Activated naive CD8-positive, alpha-beta T cell treated with anti-CD3 and anti-CD28 coated beads, Interleukin-2, amount 50 U/mL, for 24 hours (primary cell): ENCODE data around the gene PTBP1.

ENCODE experiments used
- ATAC-seq: fragments of 150-1000 bp; cut with Tn5 transposase; one replicate; pipeline ENCODE4 v1.10.0; 2021
- DNase-seq: peaks from one replicate; pipeline ENCODE4 v3.0.0; 2021
- H3K27ac Mint-ChIP-seq: one replicate; pipeline ENCODE4 v1.8.0; 2021; ENCODE audit warnings: mild to moderate bottlenecking, mixed read lengths
- H3K27me3 Mint-ChIP-seq: one replicate; pipeline ENCODE4 v1.8.0; 2021; ENCODE audit warnings: mixed read lengths
- H3K36me3 Mint-ChIP-seq: one replicate; pipeline ENCODE4 v1.8.0; 2021; ENCODE audit warnings: low read depth, mixed read lengths
- H3K4me1 Mint-ChIP-seq: one replicate; pipeline ENCODE4 v1.8.0; 2021; ENCODE audit warnings: mixed read lengths
- H3K4me3 Mint-ChIP-seq: one replicate; pipeline ENCODE4 v1.8.0; 2021; ENCODE audit warnings: mild to moderate bottlenecking, moderate library complexity, mixed read lengths
- H3K9me3 Mint-ChIP-seq: one replicate; pipeline ENCODE4 v1.8.0; 2021; ENCODE audit warnings: mixed read lengths

The PTBP1 gene

DNA sequence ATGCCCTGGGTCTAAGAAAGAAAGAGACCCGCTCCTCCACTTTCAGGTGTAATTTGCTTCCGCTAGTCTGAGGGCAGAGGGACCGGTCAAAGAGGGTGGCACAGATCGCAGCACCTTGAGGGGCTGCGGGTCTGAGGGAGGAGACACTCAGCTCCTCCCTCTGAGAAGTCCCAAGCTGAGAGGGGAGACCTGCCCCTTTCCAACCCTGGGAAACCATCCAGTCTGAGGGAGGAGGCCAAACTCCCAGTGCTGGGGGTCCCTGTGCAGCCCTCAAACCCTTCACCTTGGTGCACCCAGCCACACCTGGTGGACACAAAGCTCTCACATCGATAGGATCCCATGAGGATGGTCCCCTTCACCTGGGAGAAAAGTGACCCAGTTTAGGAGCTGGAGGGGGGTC, 33.4 kb upstream of the PTBP1 start:
- ATAC-seq: no peak
- Mint-ChIP-seq H3K4me3 (no peak overlapping the region), H3K4me1 (no peaks in the 10 kb centered on the region), H3K36me3 (no peaks in the 10 kb centered on the region), H3K27me3 (no peaks in the 10 kb centered on the region), H3K27ac (no peak overlapping the region), H3K9me3 (peaks cover 4% of the 10 kb centered on the region)
- DNase-seq: no peak

GRCh38 chr19:764301-764700, 33.0 kb upstream of the PTBP1 start:
- H3K27me3 Mint-ChIP-seq: no peaks in the 10 kb centered on the region
- no peak overlapping the region for H3K27ac Mint-ChIP-seq
- no peak overlapping the region for H3K4me3 Mint-ChIP-seq
- DNase-seq (no peak), ATAC-seq (no peak)
- H3K4me1 Mint-ChIP-seq: no peaks in the 10 kb centered on the region
- H3K9me3 Mint-ChIP-seq: peaks cover 4% of the 10 kb centered on the region
- no peaks in the 10 kb centered on the region for H3K36me3 Mint-ChIP-seq

GRCh38 chr19:765179-765738, 32.0 kb upstream of the PTBP1 start:
- Mint-ChIP-seq H3K27me3 (peaks cover 1% of the 10 kb centered on the region), H3K4me1 (peaks cover under 1% of the 10 kb centered on the region), H3K27ac (no peak overlapping the region), H3K4me3 (no peak overlapping the region), H3K9me3 (no peaks in the 10 kb centered on the region), H3K36me3 (no peaks in the 10 kb centered on the region)
- DNase-seq (no peak), ATAC-seq (no peak)

- ATAC-seq (no peak), DNase-seq (no peak)
- H3K27me3 Mint-ChIP-seq: peaks cover 6% of the 10 kb centered on the region
- no peak overlapping the region for H3K4me3 Mint-ChIP-seq
- peaks cover 2% of the 10 kb centered on the region for H3K4me1 Mint-ChIP-seq
- H3K36me3 Mint-ChIP-seq: no peaks in the 10 kb centered on the region
- no peaks in the 10 kb centered on the region for H3K9me3 Mint-ChIP-seq
- H3K27ac Mint-ChIP-seq: no peak overlapping the region
Measured at GRCh38 chr19:768424-768823, 28.8 kb upstream of the PTBP1 start.

DNA sequence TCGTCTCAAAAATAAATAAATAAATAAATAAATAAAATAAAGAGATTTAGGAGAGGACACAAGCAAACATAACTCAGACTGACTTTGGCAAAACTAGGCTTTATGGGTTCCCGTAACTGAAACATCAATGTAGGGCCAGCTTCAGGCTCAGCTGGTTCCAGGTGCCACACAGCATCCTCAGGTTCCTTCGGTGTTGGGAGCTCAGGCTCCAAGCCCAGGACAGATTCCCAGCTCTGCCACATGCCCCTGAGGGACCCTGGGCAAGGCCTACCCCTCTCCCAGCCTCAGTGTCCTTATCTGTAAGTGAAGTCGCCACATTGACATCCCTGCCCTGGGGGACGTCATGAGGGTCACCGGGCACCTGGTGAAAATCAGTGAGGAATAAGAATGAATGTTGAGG, 27.6 kb upstream of the PTBP1 start:
- Mint-ChIP-seq H3K27ac (no peak overlapping the region), H3K27me3 (peaks cover 6% of the 10 kb centered on the region), H3K9me3 (no peaks in the 10 kb centered on the region), H3K36me3 (no peaks in the 10 kb centered on the region), H3K4me1 (peaks cover 2% of the 10 kb centered on the region), H3K4me3 (no peak overlapping the region)
- no peak for DNase-seq
- ATAC-seq: no peak

DNA sequence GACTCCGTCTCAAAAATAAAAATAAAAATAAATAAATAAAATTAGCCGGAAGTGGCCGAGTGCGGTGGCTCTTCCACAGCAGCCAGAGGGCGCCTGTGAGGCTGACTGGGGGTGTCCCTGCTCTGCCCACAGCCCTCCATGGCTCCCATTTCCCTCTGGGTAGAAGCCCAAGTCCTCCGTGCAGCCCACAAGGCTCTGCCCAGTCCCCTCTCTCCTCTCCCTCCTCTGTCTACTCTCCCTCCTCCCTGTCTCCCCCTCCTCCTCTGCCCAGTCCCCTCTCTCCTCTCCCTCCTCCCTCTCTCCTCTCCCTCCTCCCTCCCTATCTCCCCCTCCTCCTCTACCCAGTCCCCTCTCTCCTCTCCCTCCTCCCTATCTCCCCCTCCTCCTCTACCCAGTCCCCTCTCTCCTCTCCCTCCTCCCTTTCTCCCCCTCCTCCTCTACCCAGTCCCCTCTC, 25.9 kb upstream of the PTBP1 start:
- H3K4me1 Mint-ChIP-seq: peaks cover 2% of the 10 kb centered on the region
- DNase-seq (peak; percentile 56), ATAC-seq (no peak)
- H3K4me3 Mint-ChIP-seq: no peak overlapping the region
- H3K27ac Mint-ChIP-seq: no peak overlapping the region
- H3K27me3 Mint-ChIP-seq: peaks cover 6% of the 10 kb centered on the region
- no peaks in the 10 kb centered on the region for H3K36me3 Mint-ChIP-seq
- no peaks in the 10 kb centered on the region for H3K9me3 Mint-ChIP-seq

- H3K4me3 Mint-ChIP-seq: no peak overlapping the region
- peaks cover 6% of the 10 kb centered on the region for H3K27me3 Mint-ChIP-seq
- H3K27ac Mint-ChIP-seq: no peak overlapping the region
- DNase-seq (no peak), ATAC-seq (no peak)
- no peaks in the 10 kb centered on the region for H3K9me3 Mint-ChIP-seq
- H3K36me3 Mint-ChIP-seq: no peaks in the 10 kb centered on the region
- H3K4me1 Mint-ChIP-seq: peaks cover 2% of the 10 kb centered on the region
Measured at GRCh38 chr19:772063-772462, 25.2 kb upstream of the PTBP1 start.

GRCh38 chr19:772730-773436, 24.4 kb upstream of the PTBP1 start:
- Mint-ChIP-seq H3K27ac (no peak overlapping the region), H3K4me3 (no peak overlapping the region), H3K4me1 (peaks cover 2% of the 10 kb centered on the region), H3K27me3 (peaks cover 6% of the 10 kb centered on the region), H3K36me3 (no peaks in the 10 kb centered on the region), H3K9me3 (no peaks in the 10 kb centered on the region)
- DNase-seq (no peak), ATAC-seq (no peak)

DNA sequence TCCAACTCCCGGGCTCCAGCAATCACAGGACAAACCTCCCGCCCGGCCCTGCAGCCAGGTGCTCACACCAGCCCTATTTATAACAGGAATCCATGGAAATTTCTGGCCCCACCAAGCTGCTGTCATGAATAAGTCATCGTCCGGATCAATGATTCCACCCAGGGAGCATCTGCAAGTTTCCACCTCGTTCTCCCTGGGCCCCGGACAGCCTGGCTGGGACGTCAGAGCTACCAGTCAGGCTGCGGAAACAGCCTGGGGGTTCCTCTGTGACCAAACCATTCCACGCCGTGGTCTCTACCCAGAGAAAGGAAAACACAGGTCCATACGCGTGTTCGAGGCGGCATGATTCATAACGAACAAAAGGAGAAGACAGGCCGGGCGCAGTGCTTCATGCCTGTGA, 20.7 kb upstream of the PTBP1 start:
- no peaks in the 10 kb centered on the region for H3K9me3 Mint-ChIP-seq
- ATAC-seq: no peak

GRCh38 chr19:778910-779653, 18.2 kb upstream of the PTBP1 start:
- ATAC-seq (no peak), DNase-seq (no peak)
- Mint-ChIP-seq H3K4me1 (no peaks in the 10 kb centered on the region), H3K4me3 (no peak overlapping the region), H3K9me3 (no peaks in the 10 kb centered on the region), H3K27ac (no peak overlapping the region), H3K36me3 (no peaks in the 10 kb centered on the region), H3K27me3 (peaks cover 4% of the 10 kb centered on the region)

More for the DNA sequence above, 20.7 kb upstream of the PTBP1 start:
- Mint-ChIP-seq H3K36me3 (no peaks in the 10 kb centered on the region), H3K27ac (no peak overlapping the region), H3K4me3 (no peak overlapping the region), H3K4me1 (no peaks in the 10 kb centered on the region), H3K27me3 (peaks cover 5% of the 10 kb centered on the region)
- no peak for DNase-seq

- Mint-ChIP-seq H3K36me3 (no peaks in the 10 kb centered on the region), H3K4me1 (no peaks in the 10 kb centered on the region), H3K27ac (no peak overlapping the region), H3K4me3 (no peak overlapping the region), H3K27me3 (peaks cover 4% of the 10 kb centered on the region), H3K9me3 (no peaks in the 10 kb centered on the region)
- DNase-seq (no peak), ATAC-seq (no peak)
Measured at GRCh38 chr19:780935-781334, 16.3 kb upstream of the PTBP1 start.

GRCh38 chr19:781800-782184, 15.5 kb upstream of the PTBP1 start:
- Mint-ChIP-seq H3K36me3 (no peaks in the 10 kb centered on the region), H3K27me3 (peaks cover 4% of the 10 kb centered on the region), H3K4me1 (no peaks in the 10 kb centered on the region), H3K4me3 (no peak overlapping the region), H3K9me3 (no peaks in the 10 kb centered on the region), H3K27ac (no peak overlapping the region)
- ATAC-seq (no peak), DNase-seq (no peak)

DNA sequence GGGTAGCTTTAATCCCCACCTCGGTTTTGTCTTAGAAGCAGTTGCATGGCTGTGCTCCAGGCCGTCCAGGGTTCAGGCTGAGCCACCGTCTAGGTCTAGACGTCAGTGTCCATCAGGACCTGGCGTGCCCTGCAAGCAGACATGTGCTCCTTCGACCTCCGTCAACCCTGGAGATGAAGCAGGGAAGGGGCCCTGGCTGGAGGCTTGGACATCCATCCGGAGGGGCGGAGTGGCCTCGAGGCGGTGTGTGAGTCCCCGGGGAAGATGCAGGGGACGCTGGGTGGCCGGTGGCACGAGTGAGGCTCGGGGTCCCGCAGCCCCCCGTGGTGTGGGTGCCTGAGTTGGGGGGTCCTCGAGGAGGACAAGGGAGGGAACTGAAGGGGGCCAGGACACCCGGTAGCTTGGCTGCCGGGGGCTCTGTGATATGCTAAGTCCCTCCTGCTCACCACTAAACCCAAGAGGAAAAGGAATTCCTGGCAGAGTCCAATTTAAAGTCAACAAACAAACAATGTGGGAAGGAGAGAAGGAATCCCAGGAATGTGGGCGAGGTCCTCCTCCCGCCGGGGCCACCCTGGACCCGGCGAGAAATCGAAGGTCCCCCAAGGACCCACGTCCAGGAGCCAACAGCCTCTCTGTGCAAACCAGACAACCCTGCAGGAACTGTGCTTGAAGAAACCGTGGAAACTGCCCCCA, 14.9 kb upstream of the PTBP1 start:
- Mint-ChIP-seq H3K27me3 (peaks cover 4% of the 10 kb centered on the region), H3K4me1 (no peaks in the 10 kb centered on the region), H3K27ac (no peak overlapping the region), H3K36me3 (no peaks in the 10 kb centered on the region), H3K4me3 (no peak overlapping the region), H3K9me3 (no peaks in the 10 kb centered on the region)
- no peak for ATAC-seq
- DNase-seq: no peak

DNA sequence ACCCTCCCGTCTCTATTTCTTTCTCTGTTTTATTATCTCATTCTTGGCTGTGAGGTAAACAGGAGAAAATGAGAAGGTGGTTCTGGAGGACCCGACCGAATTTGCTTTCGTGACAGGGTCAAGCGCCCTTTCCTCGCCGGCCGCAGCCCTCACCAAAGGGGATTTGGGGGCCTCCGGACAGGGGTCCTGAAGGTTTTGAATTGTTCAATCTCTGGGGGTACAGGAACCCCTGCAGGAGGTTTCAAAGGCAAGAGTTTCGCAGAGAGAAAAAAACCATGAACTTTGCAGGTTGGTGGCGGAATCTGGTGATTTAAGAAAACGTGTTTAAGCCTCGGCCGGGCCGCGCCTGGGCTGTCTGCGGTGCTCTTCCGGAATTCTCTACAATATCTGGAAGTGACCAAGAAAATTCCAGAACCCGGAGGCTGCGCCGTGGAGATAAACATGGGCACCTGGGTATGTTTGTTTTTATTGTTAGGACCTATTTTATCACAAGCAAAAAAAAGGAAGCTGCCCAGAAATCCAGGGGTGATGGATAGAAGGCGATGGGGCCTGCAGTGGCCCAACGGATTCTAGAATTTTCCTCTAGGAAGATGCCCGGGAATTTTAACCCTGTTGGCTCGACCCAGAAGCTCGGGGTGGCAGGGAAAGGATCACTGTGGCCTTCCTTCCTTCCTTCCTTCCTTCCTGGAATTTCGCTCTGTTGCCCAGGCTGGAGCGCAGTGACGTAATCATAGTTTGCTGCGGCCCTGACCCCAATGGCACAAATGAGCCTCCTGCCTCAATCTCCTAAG, 14.2 kb upstream of the PTBP1 start:
- DNase-seq (no peak), ATAC-seq (no peak)
- Mint-ChIP-seq H3K27ac (no peak overlapping the region), H3K36me3 (no peaks in the 10 kb centered on the region), H3K4me3 (no peak overlapping the region), H3K27me3 (peaks cover 4% of the 10 kb centered on the region), H3K9me3 (no peaks in the 10 kb centered on the region), H3K4me1 (no peaks in the 10 kb centered on the region)
